Measurements from ENCODE around the gene PPARD.
"Not testable (repeated sequence)": the region's sequence is repeated elsewhere in the genome, so short reads cannot be mapped to it uniquely, and the experiment has no call there.

The PPARD gene

GRCh38 chr6:35312807-35313206 is 29.6 kb upstream of the PPARD start:
- no peak for DNase-seq

- no peak for DNase-seq
Measured at GRCh38 chr6:35317483-35318195, 24.7 kb upstream of the PPARD start.

- DNase-seq, result peak; percentile 70
Measured at GRCh38 chr6:35318196-35319171, 23.9 kb upstream of the PPARD start.

- no peak for DNase-seq
Measured at GRCh38 chr6:35319346-35320030, 22.9 kb upstream of the PPARD start.

- DNase-seq, result no peak
Measured at GRCh38 chr6:35320031-35320410, 22.3 kb upstream of the PPARD start.

- DNase-seq, result no peak
Measured at GRCh38 chr6:35321091-35321490, 21.3 kb upstream of the PPARD start.

- DNase-seq, result peak; percentile 3
Measured at GRCh38 chr6:35327349-35328027, 14.9 kb upstream of the PPARD start.

GRCh38 chr6:35328108-35328723 is 14.1 kb upstream of the PPARD start:
- DNase-seq, result no peak

GRCh38 chr6:35328965-35329364 is 13.4 kb upstream of the PPARD start:
- not testable (repeated sequence) for DNase-seq

GRCh38 chr6:35330541-35331119 is 11.7 kb upstream of the PPARD start:
- DNase-seq, result no peak

GRCh38 chr6:35332074-35332887 is 10.1 kb upstream of the PPARD start:
- DNase-seq, result peak; percentile 60

GRCh38 chr6:35341557-35341956 is 801 bp upstream of the PPARD start:
- no peak for DNase-seq

GRCh38 chr6:35343092-35343834 is 905 bp downstream of the PPARD start:
- no peak for DNase-seq

- DNase-seq, result no peak
Measured at GRCh38 chr6:35343835-35344550, 1.6 kb downstream of the PPARD start.

GRCh38 chr6:35351422-35351821 is 9.1 kb downstream of the PPARD start:
- no peak for DNase-seq

GRCh38 chr6:35352735-35353134 is 10.4 kb downstream of the PPARD start:
- no peak for DNase-seq

GRCh38 chr6:35354361-35355135 is 12.2 kb downstream of the PPARD start:
- DNase-seq, result no peak

- no peak for DNase-seq
Measured at GRCh38 chr6:35356391-35356790, 14.0 kb downstream of the PPARD start.

- DNase-seq, result no peak
Measured at GRCh38 chr6:35357677-35358076, 15.3 kb downstream of the PPARD start.

Data from DMS79 (cell line).